ENCODE measurements around the gene KCTD16. TPM values are rescaled to one million over a fixed set of nuclear protein-coding genes. Genes with fewer than 3 reads are reported as not detected.
A peak's percentile ranks its signal among the peaks of the same experiment; 100 is the strongest.

Gene KCTD16
- total RNA-seq, 4 donors from 2014 or later, result under 0.01 to 1.7 (median 0.18) TPM

DNA sequence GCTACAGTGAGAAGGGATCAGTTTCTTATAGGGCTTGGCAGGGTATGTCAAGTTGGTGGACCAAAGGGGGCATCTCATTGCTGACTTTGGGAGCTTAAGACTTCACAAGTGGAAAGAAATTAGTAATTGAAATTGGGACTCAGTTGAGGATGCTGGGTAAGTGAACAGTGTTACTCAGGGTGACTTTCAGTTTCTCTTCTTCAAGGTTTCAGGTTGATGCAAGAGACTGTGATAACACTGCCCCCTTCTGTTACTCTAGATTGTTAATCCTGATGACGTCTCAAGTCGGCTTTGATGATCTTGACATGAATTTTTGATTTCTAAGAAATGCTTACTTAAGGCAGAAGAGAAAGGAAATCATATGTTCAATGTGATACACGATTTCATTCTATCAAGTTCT, 21.3 kb downstream of the KCTD16 start:
- Histone ChIP-seq H3K4me1 (peaks cover 0 to 29% (median 10%) of the 10 kb centered on the region in 4 donors), H3K27ac (peak overlapping the region in 3 of 4 donors; percentile 21 to 67 (median 53)), H3K4me3 (no peak overlapping the region), H3K27me3 (no peaks in the 10 kb centered on the region), H3K36me3 (no peaks in the 10 kb centered on the region), H3K9me3 (no peaks in the 10 kb centered on the region)
- TF ChIP-seq POLR2A (IDR thresholded peaks at IDR 0.05), result no peak
- TF ChIP-seq, protein P1, sequence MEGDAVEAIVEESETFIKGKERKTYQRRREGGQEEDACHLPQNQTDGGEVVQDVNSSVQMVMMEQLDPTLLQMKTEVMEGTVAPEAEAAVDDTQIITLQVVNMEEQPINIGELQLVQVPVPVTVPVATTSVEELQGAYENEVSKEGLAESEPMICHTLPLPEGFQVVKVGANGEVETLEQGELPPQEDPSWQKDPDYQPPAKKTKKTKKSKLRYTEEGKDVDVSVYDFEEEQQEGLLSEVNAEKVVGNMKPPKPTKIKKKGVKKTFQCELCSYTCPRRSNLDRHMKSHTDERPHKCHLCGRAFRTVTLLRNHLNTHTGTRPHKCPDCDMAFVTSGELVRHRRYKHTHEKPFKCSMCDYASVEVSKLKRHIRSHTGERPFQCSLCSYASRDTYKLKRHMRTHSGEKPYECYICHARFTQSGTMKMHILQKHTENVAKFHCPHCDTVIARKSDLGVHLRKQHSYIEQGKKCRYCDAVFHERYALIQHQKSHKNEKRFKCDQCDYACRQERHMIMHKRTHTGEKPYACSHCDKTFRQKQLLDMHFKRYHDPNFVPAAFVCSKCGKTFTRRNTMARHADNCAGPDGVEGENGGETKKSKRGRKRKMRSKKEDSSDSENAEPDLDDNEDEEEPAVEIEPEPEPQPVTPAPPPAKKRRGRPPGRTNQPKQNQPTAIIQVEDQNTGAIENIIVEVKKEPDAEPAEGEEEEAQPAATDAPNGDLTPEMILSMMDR (IDR thresholded peaks at IDR 0.05), result peak; percentile 48 to 83 (median 66)
- no peak for DNase-seq

DNA sequence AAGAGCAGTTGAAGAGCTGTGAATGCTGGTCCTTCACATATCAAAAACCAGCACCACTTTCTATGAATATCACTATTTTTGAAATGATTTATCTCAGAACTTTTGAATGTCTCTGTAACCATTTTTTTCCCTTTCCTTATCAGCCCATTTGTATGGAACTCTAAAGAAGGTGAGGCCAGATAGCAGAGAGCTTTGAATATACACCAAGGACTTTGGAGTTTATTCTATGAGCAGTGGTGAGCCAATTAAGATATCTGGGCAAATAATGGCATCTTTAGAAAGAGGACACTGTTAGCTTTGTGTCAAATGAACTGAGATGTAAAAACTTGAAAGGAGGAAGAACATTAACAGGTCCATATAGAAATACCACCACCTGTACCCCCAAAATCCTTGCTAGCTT, 22.0 kb downstream of the KCTD16 start:
- Histone ChIP-seq H3K4me3 (no peak overlapping the region), H3K27ac (no peak overlapping the region), H3K27me3 (no peaks in the 10 kb centered on the region), H3K36me3 (no peaks in the 10 kb centered on the region), H3K9me3 (no peaks in the 10 kb centered on the region), H3K4me1 (peaks cover 0 to 29% (median 8%) of the 10 kb centered on the region in 4 donors)
- TF ChIP-seq, protein P1 (IDR thresholded peaks at IDR 0.05), result no peak
- TF ChIP-seq POLR2A (IDR thresholded peaks at IDR 0.05), result no peak
- no peak for DNase-seq

DNA sequence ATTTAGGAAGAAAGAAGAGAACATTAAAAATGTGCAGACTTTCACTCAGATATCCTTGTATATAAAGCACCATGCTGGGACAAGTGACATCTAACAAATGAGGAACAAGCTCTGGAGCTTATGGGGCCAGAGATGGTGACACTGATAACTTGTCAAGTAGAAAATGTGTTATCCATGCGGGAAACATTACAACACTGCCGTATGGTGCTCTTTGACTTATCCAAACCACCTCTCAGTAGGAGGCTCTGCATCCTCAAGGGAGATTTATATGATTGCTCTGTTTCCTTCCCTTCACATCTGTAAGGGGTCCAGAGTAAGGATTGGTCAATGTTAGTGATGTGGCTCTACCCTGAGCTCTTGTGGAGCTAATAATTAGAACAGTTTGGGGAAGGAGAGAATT, 23.5 kb downstream of the KCTD16 start:
- Histone ChIP-seq H3K27ac (no peak overlapping the region), H3K27me3 (no peaks in the 10 kb centered on the region), H3K9me3 (no peaks in the 10 kb centered on the region), H3K36me3 (no peaks in the 10 kb centered on the region), H3K4me1 (peaks cover 0 to 19% (median 4%) of the 10 kb centered on the region in 4 donors), H3K4me3 (no peak overlapping the region)
- no peak for TF ChIP-seq POLR2A (IDR thresholded peaks at IDR 0.05)
- TF ChIP-seq, protein P1 (IDR thresholded peaks at IDR 0.05), result no peak
- no peak for DNase-seq

DNA sequence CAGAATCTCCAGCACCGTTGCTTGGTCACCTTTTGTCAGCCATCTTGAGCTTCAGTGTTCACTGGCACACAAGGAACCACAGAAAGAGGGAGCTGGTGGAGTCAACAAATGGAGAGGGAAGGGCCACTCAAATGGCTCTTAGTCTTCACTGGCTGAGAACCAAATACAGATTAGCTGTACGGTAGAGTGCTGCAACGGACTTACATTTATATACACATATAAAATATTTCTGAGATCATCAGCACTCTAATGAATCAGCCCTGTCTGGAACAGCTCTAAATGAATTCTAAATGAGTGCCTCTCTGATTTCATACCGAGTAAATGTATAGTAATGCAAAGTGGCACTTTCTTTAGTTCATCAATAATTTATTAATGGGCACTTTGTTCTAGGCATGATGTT, 24.8 kb downstream of the KCTD16 start:
- Histone ChIP-seq H3K4me1 (peaks cover 0 to 13% (median 4%) of the 10 kb centered on the region in 4 donors), H3K27ac (no peak overlapping the region), H3K4me3 (no peak overlapping the region), H3K36me3 (no peaks in the 10 kb centered on the region), H3K27me3 (no peaks in the 10 kb centered on the region), H3K9me3 (no peaks in the 10 kb centered on the region)
- no peak for DNase-seq
- TF ChIP-seq, protein P1 (IDR thresholded peaks at IDR 0.05), result no peak
- TF ChIP-seq POLR2A (IDR thresholded peaks at IDR 0.05), result no peak

DNA sequence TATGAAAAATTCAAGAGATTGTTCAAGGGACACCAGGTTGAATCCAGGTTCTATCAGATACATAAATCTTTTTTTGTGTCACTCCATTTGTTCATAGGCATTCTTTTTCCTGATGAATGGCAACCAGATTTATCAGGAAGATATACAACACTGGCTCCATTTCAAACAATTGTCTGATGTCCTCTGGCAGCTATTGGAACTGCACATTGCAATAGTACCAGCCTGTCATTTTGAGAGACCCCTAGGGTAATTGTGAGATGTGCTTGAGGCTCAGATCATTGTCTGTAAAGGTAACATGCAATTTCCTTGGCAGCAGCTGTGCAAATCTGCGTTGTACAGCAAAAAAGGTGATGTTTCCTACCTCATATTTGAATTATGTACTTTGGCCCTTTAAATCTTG, 25.9 kb downstream of the KCTD16 start:
- peaks cover 0 to 3% (median 1%) of the 10 kb centered on the region in 4 donors for H3K4me1 ChIP-seq
- TF ChIP-seq, protein P1 (IDR thresholded peaks at IDR 0.05), result peak in 2 of 6 experiments; percentile 13 to 16
- no peak for TF ChIP-seq POLR2A (IDR thresholded peaks at IDR 0.05)

DNA sequence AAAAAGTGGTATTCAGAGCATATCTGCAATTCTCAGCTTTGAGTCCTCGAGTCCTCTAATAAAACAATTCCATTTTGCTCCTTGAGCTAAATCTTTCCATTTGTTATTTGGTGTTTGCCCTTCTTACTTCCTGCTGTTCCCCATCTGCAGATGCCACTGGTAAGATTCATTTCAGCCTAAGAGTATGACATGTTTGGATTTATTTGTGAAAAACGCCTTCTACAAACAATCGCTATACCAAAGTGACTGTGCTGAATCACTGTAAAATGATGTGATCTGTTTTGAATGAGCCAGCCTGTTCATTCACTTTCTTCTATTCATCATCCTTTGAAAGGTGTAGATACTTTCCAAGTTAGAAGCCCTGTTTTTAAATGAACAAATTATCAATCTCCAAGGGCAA, 27.7 kb downstream of the KCTD16 start:
- H3K4me1 ChIP-seq, result no peaks in the 10 kb centered on the region
- no peak overlapping the region for H3K27ac ChIP-seq
- no peak overlapping the region for H3K4me3 ChIP-seq
- H3K9me3 ChIP-seq, result no peaks in the 10 kb centered on the region
- TF ChIP-seq POLR2A (IDR thresholded peaks at IDR 0.05), result no peak
- TF ChIP-seq, protein P1 (IDR thresholded peaks at IDR 0.05), result no peak
- DNase-seq, result no peak
- no peaks in the 10 kb centered on the region for H3K36me3 ChIP-seq
- no peaks in the 10 kb centered on the region for H3K27me3 ChIP-seq

More for the DNA sequence above, 25.9 kb downstream of the KCTD16 start:
- Histone ChIP-seq H3K4me3 (no peak overlapping the region), H3K27me3 (no peaks in the 10 kb centered on the region), H3K36me3 (no peaks in the 10 kb centered on the region), H3K27ac (no peak overlapping the region), H3K9me3 (no peaks in the 10 kb centered on the region)
- DNase-seq, result no peak

Measured in Peyer's patch (tissue), 4 donors.